HG02981 (cell line): ENCODE data around the gene QPRT.
"Not testable (repeated sequence)": the region's sequence is repeated elsewhere in the genome, so short reads cannot be mapped to it uniquely, and the experiment has no call there.

Experiments
- ATAC-seq: cut with Tn5 transposase; IDR thresholded peaks from one replicate; pipeline ENCODE4 v1.9.1; 2021; ENCODE audit warnings: mild to moderate bottlenecking, moderate library complexity; ENCODE audit not compliant: unreplicated experiment

Gene QPRT

DNA sequence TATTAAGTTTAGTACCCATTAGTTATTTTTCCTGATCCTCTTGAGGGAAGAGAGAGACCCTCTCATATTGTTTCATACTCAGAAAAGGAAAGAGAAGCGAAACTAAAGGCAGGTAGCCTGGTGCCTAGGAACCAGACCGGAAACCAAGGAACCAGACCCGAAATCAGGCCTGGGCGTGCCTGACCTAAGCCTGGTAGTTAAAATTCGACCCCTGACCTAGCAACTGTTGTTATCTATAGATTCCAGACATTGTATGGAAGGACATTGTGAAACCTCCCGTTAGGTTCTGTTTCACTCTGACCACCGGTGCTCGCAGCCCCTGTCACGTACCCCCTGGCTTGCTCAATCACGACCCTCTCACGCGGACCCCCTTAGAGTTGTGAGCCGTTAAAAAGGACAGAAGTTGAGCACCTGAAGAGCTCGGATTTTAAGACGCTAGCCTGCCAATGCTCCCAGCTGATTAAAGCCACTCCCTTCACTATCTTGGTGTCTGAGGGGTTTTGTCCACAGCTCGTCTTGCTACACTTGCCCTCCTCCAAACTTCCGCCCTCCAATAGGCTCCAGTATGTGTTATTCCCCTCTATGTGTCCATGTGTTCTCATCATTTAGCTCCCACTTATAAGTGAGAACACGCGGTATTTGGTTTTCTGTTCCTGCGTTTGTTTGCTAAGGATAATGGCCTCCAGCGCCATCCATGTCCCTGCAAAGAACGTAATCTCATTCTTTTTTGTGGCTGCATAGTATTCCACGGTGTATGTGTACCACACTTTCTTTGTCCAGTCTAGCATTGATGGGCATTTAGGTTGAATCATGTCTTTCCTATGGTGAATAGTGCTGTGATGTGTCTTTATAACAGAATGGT, 10.7 kb downstream of the QPRT start:
- ATAC-seq, result not testable (repeated sequence)

DNA sequence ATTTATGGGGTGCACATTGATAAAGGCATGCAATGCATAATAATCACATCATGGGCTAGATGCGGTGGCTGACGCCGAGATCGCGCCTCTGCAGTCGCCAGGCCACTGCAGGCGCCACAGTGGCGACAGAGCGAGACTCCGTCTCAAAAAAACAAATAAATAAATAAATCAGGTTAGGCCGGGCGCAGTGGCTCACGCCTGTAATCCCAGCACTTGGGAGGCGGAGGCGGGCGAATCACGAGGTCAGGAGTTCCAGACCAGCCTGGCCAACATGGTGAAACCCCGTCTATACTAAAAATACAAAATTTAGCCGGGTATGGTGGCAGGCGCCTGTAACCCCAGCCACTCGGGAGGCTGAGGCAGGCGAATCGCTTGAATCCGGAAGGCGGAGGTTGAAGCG, 13.6 kb downstream of the QPRT start:
- ATAC-seq, result not testable (repeated sequence)

DNA sequence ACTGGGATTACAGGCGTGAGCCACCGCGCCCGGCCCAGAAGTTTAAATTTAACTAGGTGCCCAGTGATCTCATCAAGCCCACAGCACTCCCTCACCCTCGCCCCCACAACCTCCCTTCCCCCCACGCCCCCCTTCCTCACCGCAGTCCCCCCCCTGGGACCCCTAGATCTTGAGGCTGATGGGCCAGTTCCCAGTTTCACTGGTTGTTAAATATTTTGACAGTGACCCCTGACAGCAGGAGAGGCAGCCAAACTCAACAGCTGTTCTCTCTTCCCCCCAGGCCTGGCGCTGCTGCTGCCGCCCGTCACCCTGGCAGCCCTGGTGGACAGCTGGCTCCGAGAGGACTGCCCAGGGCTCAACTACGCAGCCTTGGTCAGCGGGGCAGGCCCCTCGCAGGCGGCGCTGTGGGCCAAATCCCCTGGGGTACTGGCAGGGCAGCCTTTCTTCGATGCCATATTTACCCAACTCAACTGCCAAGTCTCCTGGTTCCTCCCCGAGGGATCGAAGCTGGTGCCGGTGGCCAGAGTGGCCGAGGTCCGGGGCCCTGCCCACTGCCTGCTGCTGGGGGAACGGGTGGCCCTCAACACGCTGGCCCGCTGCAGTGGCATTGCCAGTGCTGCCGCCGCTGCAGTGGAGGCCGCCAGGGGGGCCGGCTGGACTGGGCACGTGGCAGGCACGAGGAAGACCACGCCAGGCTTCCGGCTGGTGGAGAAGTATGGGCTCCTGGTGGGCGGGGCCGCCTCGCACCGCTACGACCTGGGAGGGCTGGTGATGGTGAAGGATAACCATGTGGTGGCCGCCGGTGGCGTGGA, 15.6 kb downstream of the QPRT start:
- no peak for ATAC-seq

DNA sequence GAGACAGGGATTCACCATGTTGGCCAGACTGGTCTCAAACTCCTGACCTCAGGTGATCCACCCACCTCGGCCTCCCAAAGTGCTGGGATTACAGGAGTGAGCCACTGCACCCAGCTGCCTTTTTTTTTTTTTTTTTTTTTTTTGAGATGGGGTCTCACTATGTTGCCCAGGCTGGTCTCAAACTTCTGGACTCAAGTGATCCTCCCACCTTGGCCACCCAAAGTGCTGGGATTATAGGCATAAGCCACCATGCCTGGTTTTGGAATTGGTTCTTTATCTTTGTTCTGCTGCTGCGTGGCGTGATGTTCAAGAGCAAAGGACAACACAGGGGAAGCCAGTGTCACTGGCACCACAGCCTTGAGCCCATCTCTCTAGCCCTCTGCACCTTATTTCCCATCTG, 16.7 kb downstream of the QPRT start:
- not testable (repeated sequence) for ATAC-seq

DNA sequence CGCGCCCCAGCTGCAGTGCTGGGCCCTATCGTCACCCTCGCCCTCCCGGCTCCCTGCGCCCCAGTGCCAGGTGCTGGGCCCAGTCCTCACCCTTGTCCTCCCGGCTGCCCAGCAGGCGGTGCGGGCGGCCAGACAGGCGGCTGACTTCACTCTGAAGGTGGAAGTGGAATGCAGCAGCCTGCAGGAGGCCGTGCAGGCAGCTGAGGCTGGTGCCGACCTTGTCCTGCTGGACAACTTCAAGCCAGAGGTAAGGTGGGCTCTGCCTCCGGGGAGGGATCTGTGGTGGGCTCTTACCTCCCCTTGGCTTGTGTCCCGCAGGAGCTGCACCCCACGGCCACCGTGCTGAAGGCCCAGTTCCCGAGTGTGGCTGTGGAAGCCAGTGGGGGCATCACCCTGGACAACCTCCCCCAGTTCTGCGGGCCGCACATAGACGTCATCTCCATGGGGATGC, 17.9 kb downstream of the QPRT start:
- ATAC-seq, result no peak

DNA sequence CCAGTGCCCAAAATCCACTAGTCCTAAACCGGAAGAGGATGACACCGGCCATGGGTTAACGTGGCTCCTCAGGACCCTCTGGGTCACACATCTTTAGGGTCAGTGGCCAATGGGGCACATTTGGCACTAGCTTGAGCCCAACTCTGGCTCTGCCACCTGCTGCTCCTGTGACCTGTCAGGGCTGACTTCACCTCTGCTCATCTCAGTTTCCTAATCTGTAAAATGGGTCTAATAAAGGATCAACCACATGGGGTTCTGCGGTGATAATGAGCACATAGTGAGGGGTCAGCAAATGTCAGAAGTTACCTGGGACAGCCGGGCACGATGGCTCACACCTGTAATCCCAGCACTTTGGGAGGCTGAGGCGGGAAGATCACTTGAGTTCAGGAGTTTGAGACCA, 18.4 kb downstream of the QPRT start:
- no peak for ATAC-seq

DNA sequence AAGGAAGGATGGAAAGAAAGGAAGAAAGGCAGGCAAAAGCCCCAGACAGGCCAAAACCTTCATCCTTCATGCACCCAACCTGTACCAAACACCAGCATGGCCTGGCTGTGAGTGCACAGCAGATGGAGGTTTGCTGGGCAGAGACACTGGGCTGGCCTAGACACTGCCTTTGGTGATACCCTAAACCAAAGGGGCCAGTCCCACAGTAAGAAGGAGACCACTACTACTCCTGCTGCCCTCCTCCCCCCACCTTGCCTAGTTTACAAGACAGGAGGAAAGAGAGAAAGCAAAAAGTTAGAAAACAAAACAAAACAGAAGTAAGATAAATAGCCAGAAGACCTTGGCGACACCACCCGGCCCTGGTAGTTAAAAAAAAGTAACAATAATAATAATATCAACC, 19.1 kb downstream of the QPRT start:
- ATAC-seq, result no peak

DNA sequence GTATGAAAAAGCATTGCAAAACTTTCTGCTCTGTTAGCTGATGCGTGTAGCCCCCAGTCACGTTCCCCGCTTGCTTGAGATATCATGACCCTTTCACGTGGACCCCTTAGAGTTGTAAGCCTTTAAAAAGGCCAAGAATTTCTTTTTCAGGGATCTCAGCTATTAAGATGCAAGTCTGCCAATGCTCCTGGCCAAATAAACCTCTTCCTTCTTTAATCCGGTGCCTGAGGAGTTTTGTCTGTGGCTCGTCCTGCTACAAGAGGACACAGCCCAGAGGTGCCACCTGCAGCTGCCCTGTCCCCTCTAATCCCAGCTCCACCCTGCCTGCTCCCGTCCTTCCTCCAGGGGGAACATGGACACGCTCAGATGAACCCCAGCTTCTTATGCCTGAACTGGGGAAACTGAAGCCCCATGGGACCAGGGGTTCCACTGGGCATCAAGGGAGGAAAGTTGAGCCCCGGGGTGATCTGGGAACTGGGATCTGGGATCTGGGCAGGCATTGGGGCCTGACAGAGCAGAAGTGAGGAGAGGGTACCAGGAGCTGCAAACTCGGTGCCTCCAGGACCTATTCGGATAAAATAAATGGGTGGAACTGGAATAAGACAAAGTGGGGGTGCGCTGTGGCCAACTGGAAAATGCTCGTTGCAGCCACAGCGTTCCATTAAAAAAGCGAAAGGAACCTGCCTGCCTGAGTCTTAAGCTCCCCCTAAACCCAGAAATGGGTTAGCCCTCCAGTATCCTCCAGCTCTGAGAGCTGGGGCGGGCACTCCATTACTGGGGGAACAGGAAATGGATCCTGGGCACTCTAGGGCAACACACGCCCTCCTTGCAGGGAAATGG, 19.7 kb downstream of the QPRT start:
- no peak for ATAC-seq

DNA sequence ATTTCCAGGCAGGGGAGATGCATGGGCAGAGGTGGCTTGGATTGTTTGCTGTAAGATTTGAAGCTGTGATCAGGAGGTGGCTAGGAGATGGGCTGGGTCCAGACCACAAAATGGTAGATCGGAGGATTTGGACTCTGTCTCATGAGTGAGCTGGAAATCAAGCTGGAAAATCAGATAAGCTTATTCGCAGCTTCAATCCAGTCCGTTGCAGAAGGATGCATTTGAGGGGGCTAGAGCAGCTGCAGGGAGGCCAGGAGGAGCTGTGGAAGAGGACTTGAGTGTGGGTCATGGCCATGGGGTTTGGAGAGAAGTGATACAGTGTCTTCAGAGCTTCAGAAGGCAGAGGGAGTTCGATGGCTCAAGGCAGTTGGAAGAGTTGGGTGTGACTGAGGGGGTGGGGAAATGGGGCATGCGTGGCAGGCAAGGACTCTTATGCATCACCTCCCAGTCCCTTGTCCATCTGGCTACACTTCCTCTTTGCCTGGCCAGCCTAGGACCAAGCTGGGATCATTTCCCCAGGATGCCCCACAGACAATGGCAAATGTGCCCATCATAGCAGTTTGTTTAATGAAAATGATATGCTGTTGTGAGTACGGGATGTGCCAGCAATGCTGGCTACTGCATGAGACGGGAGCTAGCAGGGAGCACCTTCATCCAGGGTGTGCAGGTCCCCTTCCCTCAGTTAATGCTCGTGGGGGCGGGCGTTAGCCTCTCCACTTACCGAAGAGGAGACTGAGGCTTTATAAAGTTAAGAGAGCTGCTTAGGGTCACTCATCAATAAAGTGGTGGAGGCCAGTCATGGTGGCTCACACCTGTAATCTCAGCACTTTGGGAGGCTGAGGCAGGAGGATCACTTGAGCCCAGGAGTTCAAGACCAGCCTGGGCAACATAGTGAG, 20.6 kb downstream of the QPRT start:
- ATAC-seq, result no peak

DNA sequence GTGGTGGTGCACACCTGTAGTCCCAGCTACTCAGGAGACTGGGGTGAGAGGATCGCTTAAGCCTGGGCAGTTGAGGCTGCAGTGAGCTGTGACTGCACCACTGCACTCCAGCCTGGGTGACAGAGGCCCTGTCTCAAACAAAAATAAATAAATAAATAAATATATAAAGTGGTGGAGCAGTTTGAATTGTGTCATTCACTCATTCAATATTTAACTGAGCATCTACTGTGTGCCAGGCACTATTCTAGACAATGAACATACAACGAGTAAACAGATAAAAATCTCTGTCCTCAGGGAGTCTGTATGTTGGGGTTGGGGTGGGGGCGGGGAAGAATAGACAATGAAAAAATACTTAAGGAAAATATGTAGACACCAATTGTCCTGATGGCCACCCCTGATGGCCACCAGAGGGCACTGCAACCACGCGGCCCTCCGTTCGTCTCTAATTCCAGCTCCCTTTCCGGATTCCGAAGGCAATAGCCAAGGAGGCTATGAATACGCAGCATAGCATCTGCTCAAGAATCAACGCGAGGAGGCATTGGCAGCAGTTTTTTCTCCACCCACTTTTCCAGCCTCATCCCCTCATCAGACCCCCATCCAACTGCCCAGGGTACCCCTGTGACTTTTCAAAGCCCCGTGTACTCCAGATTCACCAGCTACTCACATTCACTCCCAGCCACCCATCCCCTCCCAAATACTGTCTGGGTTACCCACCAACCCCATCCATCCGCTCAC, 21.4 kb downstream of the QPRT start:
- ATAC-seq, result no peak

DNA sequence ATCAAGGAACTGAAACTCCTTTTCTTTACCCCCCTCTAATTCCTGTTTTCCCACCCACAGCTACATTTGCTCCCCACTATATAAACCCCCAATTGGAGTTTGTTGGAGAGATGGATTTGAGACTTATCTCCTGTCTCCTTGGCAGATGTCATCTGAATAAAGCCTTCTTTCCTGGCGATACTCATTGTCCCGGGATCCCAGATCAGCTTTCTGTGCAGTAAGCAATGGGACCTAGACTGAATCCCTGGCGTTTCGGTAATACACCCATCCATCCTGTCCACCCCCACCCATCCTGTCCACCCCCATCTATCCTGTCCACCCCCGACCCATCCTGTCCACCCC, 22.2 kb downstream of the QPRT start:
- no peak for ATAC-seq

DNA sequence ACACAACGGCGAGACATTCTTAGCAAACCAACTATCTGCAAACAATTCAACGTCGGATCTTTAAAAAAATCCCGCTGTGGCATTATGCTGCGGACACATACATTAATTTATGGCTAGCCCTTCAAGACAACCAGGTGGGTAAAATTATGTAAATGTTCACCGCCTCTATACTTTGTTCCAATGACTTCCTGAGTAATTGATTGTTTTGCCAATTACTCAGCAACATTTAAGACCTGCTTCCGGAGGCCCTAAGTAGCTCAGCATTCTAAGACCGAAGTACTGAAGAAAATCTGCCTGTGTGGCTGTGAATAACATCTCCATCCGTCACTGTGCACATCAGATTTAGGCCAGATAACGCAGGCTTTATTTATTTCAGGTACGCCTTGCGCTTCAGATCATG, 23.3 kb downstream of the QPRT start:
- no peak for ATAC-seq

DNA sequence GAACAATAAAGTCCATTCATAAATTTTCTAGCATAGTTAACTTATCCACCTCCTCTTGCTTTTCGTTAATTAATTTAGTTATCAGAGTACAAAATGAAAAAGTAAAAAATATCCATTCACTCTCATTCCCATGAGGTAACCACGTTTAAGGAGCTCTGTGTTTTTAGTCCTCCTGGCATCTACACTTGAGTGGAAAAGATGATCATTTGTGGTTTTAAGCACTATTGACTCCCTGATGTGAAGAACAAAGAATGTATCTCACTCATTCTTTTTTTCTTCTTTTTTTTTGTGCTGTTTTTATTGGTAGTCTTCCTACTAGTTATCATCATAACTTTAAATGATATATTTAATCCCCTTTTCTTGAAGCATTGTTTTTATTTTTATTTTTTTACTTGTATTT, 26.1 kb downstream of the QPRT start:
- no peak for ATAC-seq

DNA sequence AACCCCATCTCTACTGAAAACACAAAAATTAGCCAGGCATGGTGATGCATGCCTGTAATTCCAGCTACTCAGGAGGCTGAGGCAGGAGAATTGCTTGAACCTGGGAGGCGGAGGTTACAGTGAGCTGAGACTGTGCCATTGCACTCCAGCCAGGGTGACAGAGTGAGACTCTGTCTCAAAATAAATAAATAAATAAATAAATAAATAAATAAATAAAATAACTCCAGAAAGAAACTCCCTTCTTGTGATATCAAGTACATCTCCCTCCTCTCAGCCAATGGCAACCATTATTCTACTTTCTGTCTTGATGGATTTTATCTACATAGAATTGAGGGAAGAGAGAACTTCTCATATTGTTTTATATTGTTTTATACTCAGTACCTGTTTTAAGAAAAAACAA, 28.2 kb downstream of the QPRT start:
- ATAC-seq, result not testable (repeated sequence)

DNA sequence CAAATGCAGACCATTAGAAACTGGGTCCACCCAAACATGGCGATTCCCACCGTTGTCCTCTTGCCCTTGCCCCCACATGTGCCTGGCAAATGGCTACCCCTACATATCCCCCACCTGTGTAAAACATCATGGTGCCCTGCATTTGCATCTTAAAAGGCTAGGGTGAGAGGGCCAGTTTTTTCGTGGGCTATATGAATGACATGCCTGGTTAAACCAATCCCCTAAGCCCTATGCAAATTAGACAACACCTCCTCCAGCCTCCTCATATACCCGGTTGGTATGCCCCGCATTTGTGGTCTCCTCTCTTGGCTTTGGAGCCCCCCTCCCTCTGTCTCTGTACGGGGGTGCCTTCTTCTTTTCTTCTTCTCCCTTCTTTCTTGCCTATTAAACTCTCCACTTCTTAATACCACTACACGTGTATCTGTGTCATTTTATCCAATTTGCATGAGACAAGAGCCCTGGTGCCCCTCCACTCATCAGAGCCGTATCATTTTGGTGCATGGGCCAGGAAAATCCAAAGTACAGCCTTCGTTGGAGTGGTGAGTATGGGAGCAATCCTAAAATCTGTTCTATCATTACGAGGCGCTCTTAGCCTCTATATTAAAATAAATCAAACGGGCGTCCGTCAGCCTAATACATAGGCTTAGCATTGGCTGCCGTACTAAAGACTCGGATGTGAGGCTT, 30.1 kb downstream of the QPRT start:
- ATAC-seq, result no peak

DNA sequence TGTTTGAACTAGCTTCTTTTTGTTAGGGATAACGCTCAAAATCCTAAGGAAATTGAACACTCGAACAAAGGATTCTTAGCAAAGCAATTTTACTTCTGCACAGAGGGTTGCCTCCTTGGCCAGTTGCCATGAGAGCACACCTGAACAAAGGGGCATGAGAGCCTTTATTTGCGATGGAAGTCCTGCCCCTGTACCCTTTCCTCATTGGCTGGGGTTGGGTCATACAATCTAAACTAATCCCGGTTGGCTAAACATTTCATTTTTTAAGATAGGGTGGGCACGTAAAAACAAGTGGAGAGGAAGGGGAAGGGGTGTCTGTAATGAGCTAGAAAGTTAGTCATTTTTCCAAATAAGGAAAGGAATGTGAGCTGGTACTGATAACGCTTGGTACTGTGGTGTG, 30.7 kb downstream of the QPRT start:
- not testable (repeated sequence) for ATAC-seq

DNA sequence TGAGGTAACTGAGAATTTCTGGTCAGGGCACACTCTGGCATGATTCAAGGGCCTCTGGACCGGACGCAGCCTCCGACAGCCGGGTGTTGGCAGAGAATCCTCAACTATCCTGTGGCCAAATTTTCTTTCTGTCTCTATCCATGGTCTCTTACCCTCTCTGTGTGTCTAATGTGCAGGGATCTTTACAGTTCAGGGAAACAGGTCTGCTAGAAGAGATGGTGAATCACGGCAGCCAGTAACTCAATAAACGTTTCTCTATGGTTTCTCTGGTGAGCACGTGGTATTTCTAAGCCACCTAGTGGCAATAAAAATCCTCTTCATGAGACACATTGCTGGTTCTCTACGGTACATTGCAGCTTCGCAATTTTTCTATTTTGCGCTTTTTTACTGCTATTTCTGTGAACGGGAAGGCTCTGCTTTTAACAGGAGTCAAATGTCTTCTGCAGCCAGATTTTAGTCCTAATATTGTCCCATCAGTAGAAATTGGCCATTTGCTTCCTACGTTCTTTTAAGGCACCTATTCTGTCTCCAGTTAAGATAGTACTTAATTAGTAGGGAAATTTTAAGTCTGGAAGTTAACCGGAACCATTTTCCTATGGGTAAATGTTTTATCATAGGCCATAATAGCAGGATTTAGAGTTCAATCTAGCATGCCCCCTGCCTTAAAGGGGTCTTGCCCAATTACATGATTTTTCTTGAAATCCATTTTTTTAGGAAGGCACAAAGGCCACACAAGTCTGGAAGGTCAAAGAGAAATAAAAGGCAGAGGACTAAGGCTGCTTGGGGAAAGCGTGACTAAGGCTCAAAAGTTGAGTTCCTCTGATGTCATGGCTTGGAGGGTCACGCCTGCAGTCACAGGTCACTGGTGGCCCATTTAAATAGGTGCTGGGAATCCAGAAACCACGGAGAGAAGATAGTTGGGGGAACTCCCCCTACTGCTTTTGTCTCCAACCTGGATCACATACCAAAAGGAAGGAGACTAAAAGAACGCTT, 31.5 kb downstream of the QPRT start:
- ATAC-seq, result no peak

DNA sequence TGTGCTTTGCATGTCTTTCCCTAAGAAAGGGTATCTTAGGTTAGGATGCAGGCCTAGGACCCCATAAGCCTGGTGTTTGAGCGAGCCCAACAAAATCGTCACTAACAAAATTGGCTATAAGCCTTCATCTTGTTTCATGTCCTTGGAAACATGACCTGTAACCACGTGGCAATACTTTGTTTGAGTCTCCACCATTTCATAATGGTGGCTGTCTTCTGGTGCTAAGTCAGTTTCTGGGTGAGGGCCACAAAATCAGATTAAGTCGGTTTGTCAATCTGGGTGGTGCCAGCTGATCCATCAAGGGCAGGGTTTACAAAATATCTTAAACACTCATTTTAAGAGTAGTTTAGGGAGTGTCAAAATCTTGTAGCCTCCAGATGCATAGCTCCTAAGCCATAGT, 33.8 kb downstream of the QPRT start:
- ATAC-seq, result no peak
